Measurements from ENCODE around the gene TMPRSS3.

DNA sequence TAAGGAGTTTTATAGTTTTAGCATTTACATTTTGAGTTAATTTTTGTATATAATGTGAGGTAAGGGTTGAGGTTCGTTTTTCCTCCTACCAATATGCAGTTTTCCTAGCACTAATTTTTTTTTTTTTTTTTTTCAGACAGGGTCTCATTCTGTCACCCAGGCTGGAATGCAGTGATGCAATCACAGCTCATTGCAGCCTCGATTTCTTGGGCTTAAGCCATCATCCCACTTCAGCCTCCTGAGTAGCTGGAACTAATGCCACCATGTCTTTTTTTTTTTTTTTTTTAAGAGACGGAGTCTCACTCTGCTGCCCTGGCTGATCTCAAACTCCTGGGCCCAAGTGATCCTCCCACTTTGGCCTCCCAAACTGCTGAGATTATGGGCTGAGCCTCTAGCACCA lies 5.3 kb upstream of the TMPRSS3 start:
- no peak for TF ChIP-seq POLR2A (IDR thresholded peaks at IDR 0.05)
- TF ChIP-seq, protein P1, sequence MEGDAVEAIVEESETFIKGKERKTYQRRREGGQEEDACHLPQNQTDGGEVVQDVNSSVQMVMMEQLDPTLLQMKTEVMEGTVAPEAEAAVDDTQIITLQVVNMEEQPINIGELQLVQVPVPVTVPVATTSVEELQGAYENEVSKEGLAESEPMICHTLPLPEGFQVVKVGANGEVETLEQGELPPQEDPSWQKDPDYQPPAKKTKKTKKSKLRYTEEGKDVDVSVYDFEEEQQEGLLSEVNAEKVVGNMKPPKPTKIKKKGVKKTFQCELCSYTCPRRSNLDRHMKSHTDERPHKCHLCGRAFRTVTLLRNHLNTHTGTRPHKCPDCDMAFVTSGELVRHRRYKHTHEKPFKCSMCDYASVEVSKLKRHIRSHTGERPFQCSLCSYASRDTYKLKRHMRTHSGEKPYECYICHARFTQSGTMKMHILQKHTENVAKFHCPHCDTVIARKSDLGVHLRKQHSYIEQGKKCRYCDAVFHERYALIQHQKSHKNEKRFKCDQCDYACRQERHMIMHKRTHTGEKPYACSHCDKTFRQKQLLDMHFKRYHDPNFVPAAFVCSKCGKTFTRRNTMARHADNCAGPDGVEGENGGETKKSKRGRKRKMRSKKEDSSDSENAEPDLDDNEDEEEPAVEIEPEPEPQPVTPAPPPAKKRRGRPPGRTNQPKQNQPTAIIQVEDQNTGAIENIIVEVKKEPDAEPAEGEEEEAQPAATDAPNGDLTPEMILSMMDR (IDR thresholded peaks at IDR 0.05), result no peak
